Measurements from ENCODE around the gene RNF152. TPM values are rescaled to one million over a fixed set of nuclear protein-coding genes. Genes with fewer than 3 reads are reported as not detected.

RNF152 gene
- total and polyA plus RNA-seq, 12 donors, result 1.5 to 31.1 (median 11.2) TPM

DNA sequence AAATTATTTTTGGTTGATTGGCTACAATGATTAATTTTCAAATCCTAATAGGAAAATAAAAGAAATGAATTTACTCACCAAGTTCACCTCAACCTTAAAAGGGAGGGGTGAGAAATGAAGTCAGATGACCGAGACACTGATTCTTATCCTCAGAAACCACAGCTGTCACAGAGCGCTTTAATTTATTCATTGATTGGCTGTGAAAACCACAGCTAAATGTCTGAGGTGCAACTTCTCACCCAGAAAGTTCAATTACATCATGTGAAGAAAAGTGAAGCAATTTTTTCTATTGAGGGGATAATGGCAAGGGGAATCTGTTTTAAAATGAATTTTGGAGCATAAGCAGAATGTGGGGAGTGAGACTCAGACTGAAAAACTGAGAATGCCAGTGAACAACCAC lies 128.4 kb downstream of the RNF152 start:
- intact Hi-C loops (cut with DNase I), result no loop called here
- peak overlapping the region in 1 of 5 donors; percentile 6 for H3K27ac ChIP-seq
- DNase-seq, result no peak
- WGBS, 4 donors, result 70 to 83% (median 78%) methylated on average over 2 of the region's 2 CpGs
- H3K4me1 ChIP-seq (replicated peaks in 1 of 2), result no peaks in the 10 kb centered on the region
- no peaks in the 10 kb centered on the region for H3K36me3 ChIP-seq (replicated peaks in 1 of 2)
- TF ChIP-seq, protein P1, sequence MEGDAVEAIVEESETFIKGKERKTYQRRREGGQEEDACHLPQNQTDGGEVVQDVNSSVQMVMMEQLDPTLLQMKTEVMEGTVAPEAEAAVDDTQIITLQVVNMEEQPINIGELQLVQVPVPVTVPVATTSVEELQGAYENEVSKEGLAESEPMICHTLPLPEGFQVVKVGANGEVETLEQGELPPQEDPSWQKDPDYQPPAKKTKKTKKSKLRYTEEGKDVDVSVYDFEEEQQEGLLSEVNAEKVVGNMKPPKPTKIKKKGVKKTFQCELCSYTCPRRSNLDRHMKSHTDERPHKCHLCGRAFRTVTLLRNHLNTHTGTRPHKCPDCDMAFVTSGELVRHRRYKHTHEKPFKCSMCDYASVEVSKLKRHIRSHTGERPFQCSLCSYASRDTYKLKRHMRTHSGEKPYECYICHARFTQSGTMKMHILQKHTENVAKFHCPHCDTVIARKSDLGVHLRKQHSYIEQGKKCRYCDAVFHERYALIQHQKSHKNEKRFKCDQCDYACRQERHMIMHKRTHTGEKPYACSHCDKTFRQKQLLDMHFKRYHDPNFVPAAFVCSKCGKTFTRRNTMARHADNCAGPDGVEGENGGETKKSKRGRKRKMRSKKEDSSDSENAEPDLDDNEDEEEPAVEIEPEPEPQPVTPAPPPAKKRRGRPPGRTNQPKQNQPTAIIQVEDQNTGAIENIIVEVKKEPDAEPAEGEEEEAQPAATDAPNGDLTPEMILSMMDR (IDR thresholded peaks at IDR 0.05), result no peak
- H3K9me3 ChIP-seq (replicated peaks in 1 of 3), result no peaks in the 10 kb centered on the region
- H3K4me3 ChIP-seq, result no peak overlapping the region
- H3K27me3 ChIP-seq, result no peaks in the 10 kb centered on the region

DNA sequence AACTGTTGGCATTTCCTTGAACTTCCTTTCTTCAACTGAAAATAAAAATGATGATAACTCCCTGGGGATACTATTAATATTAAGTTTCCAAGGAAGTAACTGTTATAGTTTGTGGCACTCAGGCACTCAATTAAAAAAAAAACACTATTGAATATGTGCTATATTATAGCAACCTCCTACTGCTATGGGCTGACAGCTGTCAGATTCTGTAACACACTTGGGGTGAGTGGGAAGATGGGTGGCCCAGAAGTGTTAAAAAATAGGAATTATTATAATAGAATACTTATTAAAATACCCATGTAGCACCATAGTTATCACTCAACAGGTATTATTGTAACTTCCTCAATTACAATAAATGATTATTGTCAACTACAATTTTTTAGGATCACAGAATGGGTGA lies 130.9 kb downstream of the RNF152 start:
- no peak for DNase-seq
- intact Hi-C loops (cut with DNase I), result no loop called here
- Histone ChIP-seq H3K27ac (no peak overlapping the region), H3K4me1 (replicated peaks in 1 of 2) (no peaks in the 10 kb centered on the region), H3K4me3 (no peak overlapping the region), H3K9me3 (replicated peaks in 1 of 3) (no peaks in the 10 kb centered on the region), H3K36me3 (replicated peaks in 1 of 2) (no peaks in the 10 kb centered on the region), H3K27me3 (no peaks in the 10 kb centered on the region)
- TF ChIP-seq, protein P1 (IDR thresholded peaks at IDR 0.05), result no peak
- TF ChIP-seq POLR2A (IDR thresholded peaks at IDR 0.05), result no peak

Measured in adrenal gland (tissue), 12 donors.